Vagina (tissue), 2 donors: ENCODE data around the gene DYSF.

ENCODE experiments used
- CTCF ChIP-seq, 3 experiments: fragments of 450-650 bp in 2 of 3; fragments of 200-600 bp in 1 of 3; sonication (generic) in 1 of 3; IDR thresholded peaks; one replicate each; pipeline ENCODE4 v1.5.1; 2017 to 2019; ENCODE audit warnings: antibody characterized with exemption in 3 of 3, mild to moderate bottlenecking in 2 of 3, moderate library complexity in 2 of 3
- POLR2A ChIP-seq, 2 donors: fragments of 450-650 bp; IDR thresholded peaks; one replicate each; pipeline ENCODE4 v1.6.1; 2017; ENCODE audit warnings: antibody characterized with exemption in 2 of 2, mild to moderate bottlenecking in 2 of 2, moderate library complexity in 2 of 2

GRCh38 chr2:71634567-71634966 lies 181.2 kb downstream of the DYSF start:
- TF ChIP-seq CTCF (IDR thresholded peaks at IDR 0.05) (no peak), POLR2A (IDR thresholded peaks at IDR 0.05) (no peak)
